Loucy (cell line): Measurements from ENCODE around the gene SAMD4A.
"Not testable (repeated sequence)": the region's sequence is repeated elsewhere in the genome, so short reads cannot be mapped to it uniquely, and the experiment has no call there.

Experiments
- H2AFZ ChIP-seq: fragments of 200-600 bp; sonication (generic); 2 replicates; pipeline ENCODE4 v1.6.0; 2016; ENCODE audit warnings: antibody characterized with exemption, mild to moderate bottlenecking, low read length, moderate library complexity
- H3F3A ChIP-seq: fragments of 200-600 bp; 2 replicates; pipeline ENCODE4 v1.6.0; 2016; ENCODE audit warnings: antibody characterized with exemption, low read depth, mild to moderate bottlenecking
- H3K27me3 ChIP-seq: fragments of 200-600 bp; sonication (generic); 2 replicates; pipeline ENCODE4 v1.6.1; 2014; ENCODE audit warnings: low read length, mild to moderate bottlenecking; ENCODE audit not compliant: insufficient read depth, poor library complexity, severe bottlenecking
- H3K36me3 ChIP-seq: fragments of 200-600 bp; sonication (generic); 2 replicates; pipeline ENCODE4 v1.6.1; 2016; ENCODE audit warnings: low read length; ENCODE audit not compliant: insufficient read depth
- H3K4me1 ChIP-seq: fragments of 200-600 bp; sonication (generic); 2 replicates; pipeline ENCODE4 v1.5.1; 2014; ENCODE audit warnings: low read length, mild to moderate bottlenecking; ENCODE audit not compliant: insufficient read depth, poor library complexity, severe bottlenecking
- H3K4me2 ChIP-seq: fragments of 200-600 bp; sonication (generic); 2 replicates; pipeline ENCODE4 v1.6.0; 2014; ENCODE audit warnings: antibody characterized with exemption, low read length, low read depth, mild to moderate bottlenecking; ENCODE audit not compliant: poor library complexity, severe bottlenecking
- H3K4me3 ChIP-seq: fragments of 200-600 bp; sonication (generic); 2 replicates; pipeline ENCODE4 v1.5.1; 2014; ENCODE audit warnings: low read length, mild to moderate bottlenecking, mixed read lengths; ENCODE audit not compliant: poor library complexity, severe bottlenecking
- H3K79me2 ChIP-seq: fragments of 200-600 bp; sonication (generic); 2 replicates; pipeline ENCODE4 v1.6.1; 2014; ENCODE audit warnings: low read length; ENCODE audit not compliant: insufficient read depth
- H3K9ac ChIP-seq: fragments of 200-600 bp; sonication (generic); 2 replicates; pipeline ENCODE4 v1.6.0; 2014; ENCODE audit warnings: mild to moderate bottlenecking, low read depth, low read length, moderate library complexity; ENCODE audit not compliant: poor library complexity, severe bottlenecking
- H3K9me2 ChIP-seq: fragments of 200-600 bp; sonication (generic); replicated peaks from 2 replicates; pipeline ENCODE4 v1.6.1; 2016; ENCODE audit warnings: low read depth, low read length, mixed read lengths
- H3K9me3 ChIP-seq: fragments of 200-600 bp; sonication (generic); 2 replicates; pipeline ENCODE4 v1.6.1; 2014; ENCODE audit warnings: mild to moderate bottlenecking, antibody characterized with exemption, low read length, low read depth; ENCODE audit not compliant: insufficient read depth
- H4K20me1 ChIP-seq: fragments of 200-600 bp; sonication (generic); 2 replicates; pipeline ENCODE4 v1.6.0; 2014; ENCODE audit warnings: antibody characterized with exemption, low read length, mild to moderate bottlenecking; ENCODE audit not compliant: insufficient read depth, poor library complexity, severe bottlenecking
- EZH2phosphoT487 ChIP-seq: fragments of 200-600 bp; IDR thresholded peaks from 2 replicates; pipeline ENCODE4 v1.6.1; 2018; ENCODE audit warnings: antibody characterized with exemption, mild to moderate bottlenecking, moderate library complexity, borderline replicate concordance
- TF ChIP-seq, protein P1 (sequence below): fragments of 200-600 bp; sonication (generic); conservative IDR thresholded peaks from 2 replicates; pipeline ENCODE4 v1.5.1; 2014; ENCODE audit warnings: mild to moderate bottlenecking, antibody characterized with exemption, low read length

SAMD4A gene

DNA sequence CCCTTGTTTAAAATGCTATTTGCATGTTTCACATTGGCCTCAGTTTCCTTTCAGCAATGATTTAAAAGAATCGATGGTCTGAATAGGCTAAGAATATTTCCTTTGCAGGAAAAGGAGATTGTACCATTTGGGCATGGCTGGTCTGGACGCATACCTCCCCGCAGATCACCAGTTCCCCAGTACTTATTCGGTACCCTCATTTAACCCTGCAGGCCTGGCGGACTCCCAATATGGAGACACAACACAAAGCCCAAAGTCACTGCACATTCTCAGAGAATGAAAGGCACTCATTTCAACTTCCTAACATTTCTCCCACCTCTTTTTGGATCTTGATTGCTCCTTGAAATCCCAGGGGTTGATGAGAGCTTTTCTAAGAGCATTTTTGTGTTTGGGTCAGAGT lies 182.8 kb downstream of the SAMD4A start:
- Histone ChIP-seq H3K9ac (no peak overlapping the region), H3K36me3 (no peaks in the 10 kb centered on the region), H3K4me3 (no peak overlapping the region), H2AFZ (no peak overlapping the region), H3K4me2 (no peak overlapping the region), H3F3A (no peaks in the 10 kb centered on the region), H3K27me3 (no peaks in the 10 kb centered on the region), H3K4me1 (peaks cover 15% of the 10 kb centered on the region), H3K9me3 (no peaks in the 10 kb centered on the region), H3K9me2 (no peaks in the 10 kb centered on the region), H3K79me2 (no peaks in the 10 kb centered on the region), H4K20me1 (no peaks in the 10 kb centered on the region)
- TF ChIP-seq, protein P1, sequence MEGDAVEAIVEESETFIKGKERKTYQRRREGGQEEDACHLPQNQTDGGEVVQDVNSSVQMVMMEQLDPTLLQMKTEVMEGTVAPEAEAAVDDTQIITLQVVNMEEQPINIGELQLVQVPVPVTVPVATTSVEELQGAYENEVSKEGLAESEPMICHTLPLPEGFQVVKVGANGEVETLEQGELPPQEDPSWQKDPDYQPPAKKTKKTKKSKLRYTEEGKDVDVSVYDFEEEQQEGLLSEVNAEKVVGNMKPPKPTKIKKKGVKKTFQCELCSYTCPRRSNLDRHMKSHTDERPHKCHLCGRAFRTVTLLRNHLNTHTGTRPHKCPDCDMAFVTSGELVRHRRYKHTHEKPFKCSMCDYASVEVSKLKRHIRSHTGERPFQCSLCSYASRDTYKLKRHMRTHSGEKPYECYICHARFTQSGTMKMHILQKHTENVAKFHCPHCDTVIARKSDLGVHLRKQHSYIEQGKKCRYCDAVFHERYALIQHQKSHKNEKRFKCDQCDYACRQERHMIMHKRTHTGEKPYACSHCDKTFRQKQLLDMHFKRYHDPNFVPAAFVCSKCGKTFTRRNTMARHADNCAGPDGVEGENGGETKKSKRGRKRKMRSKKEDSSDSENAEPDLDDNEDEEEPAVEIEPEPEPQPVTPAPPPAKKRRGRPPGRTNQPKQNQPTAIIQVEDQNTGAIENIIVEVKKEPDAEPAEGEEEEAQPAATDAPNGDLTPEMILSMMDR, result no peak
- no peak for TF ChIP-seq EZH2phosphoT487

DNA sequence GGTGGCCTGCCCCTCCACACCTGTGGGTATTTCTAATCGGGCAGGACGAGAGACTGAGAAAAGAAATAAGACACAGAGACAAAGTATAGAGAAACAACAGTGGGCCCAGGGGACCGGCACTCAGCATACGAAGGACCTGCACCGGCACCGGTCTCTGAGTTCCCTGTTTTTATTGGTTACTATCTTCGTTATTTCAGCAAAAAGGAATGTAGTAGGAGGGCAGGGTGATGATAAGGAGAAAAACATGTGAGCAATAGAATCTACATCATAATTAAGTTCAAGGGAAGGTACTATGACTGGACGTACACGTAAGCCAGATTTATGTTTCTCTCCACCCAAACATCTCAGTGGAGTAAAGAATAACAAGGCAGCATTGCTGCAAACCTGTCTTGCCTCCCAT lies 185.7 kb downstream of the SAMD4A start:
- H3K9me2 ChIP-seq, H4K20me1 ChIP-seq, H3K9ac ChIP-seq, H3K9me3 ChIP-seq, H3K36me3 ChIP-seq, H2AFZ ChIP-seq, H3F3A ChIP-seq, H3K27me3 ChIP-seq, H3K4me3 ChIP-seq, H3K4me2 ChIP-seq, H3K79me2 ChIP-seq: not testable (repeated sequence)
- peaks cover 32% of the 10 kb centered on the region for H3K4me1 ChIP-seq

DNA sequence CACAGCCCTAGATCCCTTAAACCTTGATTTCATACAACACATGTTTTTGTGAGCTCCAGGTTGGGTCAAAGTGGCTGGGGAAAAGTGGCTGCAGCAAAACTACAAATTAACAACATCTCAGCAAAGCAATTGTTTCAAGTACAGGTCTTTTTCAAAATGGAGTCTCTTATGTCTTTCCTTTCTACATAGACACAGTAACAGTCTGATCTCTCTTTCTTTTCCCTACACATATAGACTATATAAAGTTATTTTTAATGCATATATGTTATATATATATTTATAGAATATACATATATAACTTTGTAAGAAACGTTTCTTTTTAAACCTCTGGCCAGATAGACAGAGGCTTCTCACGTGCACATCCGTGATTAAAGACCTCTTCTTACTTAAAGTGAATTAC lies 186.5 kb downstream of the SAMD4A start:
- not testable (repeated sequence) for H3K9ac ChIP-seq, H3F3A ChIP-seq, H3K4me2 ChIP-seq, H3K9me2 ChIP-seq, H2AFZ ChIP-seq, H4K20me1 ChIP-seq, H3K4me3 ChIP-seq, H3K79me2 ChIP-seq, H3K27me3 ChIP-seq, H3K9me3 ChIP-seq, H3K36me3 ChIP-seq
- H3K4me1 ChIP-seq, result peaks cover 39% of the 10 kb centered on the region

DNA sequence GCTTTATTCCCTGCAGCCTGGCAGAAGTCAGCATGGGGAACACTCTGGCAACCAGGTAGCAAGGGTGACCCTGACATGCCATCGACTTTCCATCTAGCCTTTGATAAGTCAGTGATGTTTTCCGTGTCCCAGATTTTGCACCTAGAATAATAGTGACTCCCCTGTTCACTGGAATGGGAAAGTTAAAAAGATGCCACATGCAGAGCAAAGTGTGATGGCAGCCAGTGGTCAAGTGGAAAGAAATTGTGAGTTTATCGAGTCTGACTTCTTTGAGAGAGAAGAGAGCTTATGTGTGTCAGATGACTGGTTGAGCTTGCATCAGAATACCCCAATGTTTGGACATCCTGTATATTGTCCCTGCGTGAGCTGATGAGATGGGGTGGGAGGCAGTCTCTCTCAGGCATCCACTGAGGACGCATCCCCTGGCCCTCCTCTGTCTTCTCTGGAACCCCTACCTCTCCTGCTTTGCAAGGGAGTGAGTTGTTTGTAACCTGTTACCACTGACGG lies 187.2 kb downstream of the SAMD4A start:
- H4K20me1 ChIP-seq, result no peaks in the 10 kb centered on the region
- H3K9me2 ChIP-seq, result no peaks in the 10 kb centered on the region
- H3K9ac ChIP-seq, result no peak overlapping the region
- H3K4me2 ChIP-seq, result no peak overlapping the region
- no peak for TF ChIP-seq EZH2phosphoT487
- TF ChIP-seq, protein P1, result no peak
- H3K79me2 ChIP-seq, result no peaks in the 10 kb centered on the region
- H2AFZ ChIP-seq, result no peak overlapping the region
- no peaks in the 10 kb centered on the region for H3K27me3 ChIP-seq
- H3K9me3 ChIP-seq, result no peaks in the 10 kb centered on the region
- no peaks in the 10 kb centered on the region for H3F3A ChIP-seq
- no peak overlapping the region for H3K4me3 ChIP-seq
- peaks cover 39% of the 10 kb centered on the region for H3K4me1 ChIP-seq
- no peaks in the 10 kb centered on the region for H3K36me3 ChIP-seq
